Breast epithelium (tissue), 3 donors: ENCODE data around the gene RTN1.

Source experiments
- POLR2A ChIP-seq: fragments of 450-650 bp; IDR thresholded peaks from one replicate; pipeline ENCODE4 v1.6.1; 2016; ENCODE audit warnings: antibody characterized with exemption, mild to moderate bottlenecking, moderate library complexity
- POLR2AphosphoS5 ChIP-seq, 3 donors: sonication (generic); formaldehyde crosslinking; IDR thresholded peaks; one replicate each; pipeline ENCODE4 v1.6.1; 2017; ENCODE audit warnings: antibody characterized with exemption in 3 of 3

- TF ChIP-seq POLR2AphosphoS5 (IDR thresholded peaks at IDR 0.05) (no peak), POLR2A (no peak)
Observed at GRCh38 chr14:59582161-59582560, 288.4 kb downstream of the RTN1 start.
